ENCODE data around the gene DENND1A. TPM values are rescaled to one million over a fixed set of nuclear protein-coding genes. Genes with fewer than 3 reads are reported as not detected.
A peak's percentile ranks its signal among the peaks of the same experiment; 100 is the strongest.

The DENND1A gene
- total RNA-seq, 6 experiments from 2014 or later: 13.9 to 22.6 (median 16.3) TPM

DNA sequence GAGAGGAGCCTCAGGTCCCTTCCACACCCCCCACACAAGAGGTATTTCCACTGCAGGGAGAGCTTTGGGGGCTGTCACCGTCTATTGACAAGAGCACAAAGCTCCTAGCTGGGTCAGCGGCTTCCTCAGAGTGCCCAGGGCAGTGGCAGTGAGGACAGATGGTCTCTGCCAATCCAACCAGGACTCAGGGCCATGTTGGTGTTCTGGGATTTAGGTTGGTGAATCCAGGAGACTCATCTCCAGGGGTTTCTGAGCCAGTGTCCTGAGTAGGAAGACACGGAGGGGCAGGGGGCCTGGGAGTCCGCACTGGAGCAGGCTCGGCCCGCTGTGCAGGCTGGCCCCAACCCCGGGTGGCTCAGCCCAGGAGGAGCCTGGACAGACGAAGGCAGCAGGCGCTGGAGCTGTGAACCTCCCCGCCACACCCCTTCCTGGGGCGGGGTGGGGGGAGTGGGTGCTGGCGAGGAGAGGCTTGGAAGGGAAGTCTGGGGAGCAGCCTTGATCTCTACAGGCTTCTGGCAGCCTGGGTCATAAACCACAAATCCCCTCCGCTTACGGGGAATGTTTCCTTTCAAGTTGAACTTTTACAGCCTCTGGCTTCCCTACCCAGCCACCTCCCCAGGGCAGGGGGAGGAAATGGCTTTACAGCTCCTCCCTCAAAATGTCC lies 554.3 kb downstream of the DENND1A start:
- no peak overlapping the region for H3K4me3 ChIP-seq
- WGBS (ENCODE audit: insufficient coverage, low coverage, low lambda C conversion rate, missing lambda C conversion rate): 0% methylated on average over 2 of the region's 14 CpGs
- no peak for TF ChIP-seq POLR2A (IDR thresholded peaks at IDR 0.05)
- TF ChIP-seq, protein P1, sequence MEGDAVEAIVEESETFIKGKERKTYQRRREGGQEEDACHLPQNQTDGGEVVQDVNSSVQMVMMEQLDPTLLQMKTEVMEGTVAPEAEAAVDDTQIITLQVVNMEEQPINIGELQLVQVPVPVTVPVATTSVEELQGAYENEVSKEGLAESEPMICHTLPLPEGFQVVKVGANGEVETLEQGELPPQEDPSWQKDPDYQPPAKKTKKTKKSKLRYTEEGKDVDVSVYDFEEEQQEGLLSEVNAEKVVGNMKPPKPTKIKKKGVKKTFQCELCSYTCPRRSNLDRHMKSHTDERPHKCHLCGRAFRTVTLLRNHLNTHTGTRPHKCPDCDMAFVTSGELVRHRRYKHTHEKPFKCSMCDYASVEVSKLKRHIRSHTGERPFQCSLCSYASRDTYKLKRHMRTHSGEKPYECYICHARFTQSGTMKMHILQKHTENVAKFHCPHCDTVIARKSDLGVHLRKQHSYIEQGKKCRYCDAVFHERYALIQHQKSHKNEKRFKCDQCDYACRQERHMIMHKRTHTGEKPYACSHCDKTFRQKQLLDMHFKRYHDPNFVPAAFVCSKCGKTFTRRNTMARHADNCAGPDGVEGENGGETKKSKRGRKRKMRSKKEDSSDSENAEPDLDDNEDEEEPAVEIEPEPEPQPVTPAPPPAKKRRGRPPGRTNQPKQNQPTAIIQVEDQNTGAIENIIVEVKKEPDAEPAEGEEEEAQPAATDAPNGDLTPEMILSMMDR (IDR thresholded peaks at IDR 0.05): no peak
- H3K27ac ChIP-seq: no peak overlapping the region
- H3K4me1 ChIP-seq: no peaks in the 10 kb centered on the region
- ATAC-seq: peak in 3 of 4 donors; percentile 13 to 33 (median 23)
- H3K36me3 ChIP-seq: no peaks in the 10 kb centered on the region
- H3K9me3 ChIP-seq: no peaks in the 10 kb centered on the region
- DNase-seq: no peak
- no peaks in the 10 kb centered on the region for H3K27me3 ChIP-seq
- intact Hi-C loops (cut with DNase I): no loop called here

DNA sequence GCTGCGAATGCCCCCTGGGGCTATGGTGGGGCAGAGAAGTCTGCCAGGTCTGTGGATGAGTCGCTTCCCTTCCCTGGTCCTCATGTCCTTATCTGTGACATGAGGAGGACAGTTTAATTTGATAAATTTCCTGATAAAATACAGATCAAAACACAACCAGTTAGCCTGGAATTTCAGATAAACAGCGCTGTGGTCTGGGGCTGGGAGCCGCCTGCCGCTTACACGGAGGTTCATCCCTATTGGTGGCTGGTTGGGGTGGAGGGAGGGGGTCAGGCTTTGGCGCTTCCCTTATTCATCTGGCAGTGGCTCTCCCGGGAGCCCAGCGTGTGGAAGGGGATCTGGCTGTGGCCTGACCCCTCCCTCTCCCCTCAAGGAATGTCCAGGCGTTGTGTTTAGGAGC lies 556.0 kb downstream of the DENND1A start:
- no peaks in the 10 kb centered on the region for H3K36me3 ChIP-seq
- H3K27ac ChIP-seq: no peak overlapping the region
- TF ChIP-seq, protein P1 (IDR thresholded peaks at IDR 0.05): no peak
- no peak for TF ChIP-seq POLR2A (IDR thresholded peaks at IDR 0.05)
- intact Hi-C loops (cut with DNase I): no loop called here
- H3K9me3 ChIP-seq: no peaks in the 10 kb centered on the region
- no peaks in the 10 kb centered on the region for H3K4me1 ChIP-seq
- H3K27me3 ChIP-seq: no peaks in the 10 kb centered on the region
- no peak for ATAC-seq
- H3K4me3 ChIP-seq: no peak overlapping the region
- WGBS (ENCODE audit: insufficient coverage, low coverage, low lambda C conversion rate, missing lambda C conversion rate): 20% methylated on average over 1 of the region's 10 CpGs
- no peak for DNase-seq

DNA sequence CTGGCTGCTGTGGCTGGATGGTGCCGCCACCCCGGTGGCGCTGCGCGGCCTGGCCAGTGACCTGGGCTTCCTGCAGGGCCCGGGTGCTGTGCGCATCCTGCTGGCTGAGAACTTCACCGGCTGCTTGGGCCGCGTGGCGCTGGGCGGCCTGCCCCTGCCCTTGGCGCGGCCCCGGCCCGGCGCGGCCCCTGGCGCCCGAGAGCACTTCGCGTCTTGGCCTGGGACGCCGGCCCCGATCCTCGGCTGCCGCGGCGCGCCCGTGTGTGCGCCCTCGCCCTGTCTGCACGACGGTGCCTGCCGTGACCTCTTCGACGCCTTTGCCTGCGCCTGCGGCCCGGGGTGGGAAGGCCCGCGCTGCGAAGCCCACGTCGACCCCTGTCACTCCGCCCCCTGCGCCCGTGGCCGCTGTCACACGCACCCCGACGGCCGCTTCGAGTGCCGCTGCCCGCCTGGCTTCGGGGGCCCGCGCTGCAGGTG lies 556.4 kb downstream of the DENND1A start:
- Histone ChIP-seq H3K9me3 (no peaks in the 10 kb centered on the region), H3K36me3 (no peaks in the 10 kb centered on the region), H3K4me3 (no peak overlapping the region), H3K4me1 (no peaks in the 10 kb centered on the region), H3K27ac (no peak overlapping the region), H3K27me3 (no peaks in the 10 kb centered on the region)
- TF ChIP-seq, protein P1 (IDR thresholded peaks at IDR 0.05): no peak
- TF ChIP-seq POLR2A (IDR thresholded peaks at IDR 0.05): no peak
- ATAC-seq: no peak
- DNase-seq: no peak
- WGBS (ENCODE audit: insufficient coverage, low coverage, low lambda C conversion rate, missing lambda C conversion rate): 0% methylated on average over 5 of the region's 60 CpGs
- intact Hi-C loops (cut with DNase I): no loop called here

DNA sequence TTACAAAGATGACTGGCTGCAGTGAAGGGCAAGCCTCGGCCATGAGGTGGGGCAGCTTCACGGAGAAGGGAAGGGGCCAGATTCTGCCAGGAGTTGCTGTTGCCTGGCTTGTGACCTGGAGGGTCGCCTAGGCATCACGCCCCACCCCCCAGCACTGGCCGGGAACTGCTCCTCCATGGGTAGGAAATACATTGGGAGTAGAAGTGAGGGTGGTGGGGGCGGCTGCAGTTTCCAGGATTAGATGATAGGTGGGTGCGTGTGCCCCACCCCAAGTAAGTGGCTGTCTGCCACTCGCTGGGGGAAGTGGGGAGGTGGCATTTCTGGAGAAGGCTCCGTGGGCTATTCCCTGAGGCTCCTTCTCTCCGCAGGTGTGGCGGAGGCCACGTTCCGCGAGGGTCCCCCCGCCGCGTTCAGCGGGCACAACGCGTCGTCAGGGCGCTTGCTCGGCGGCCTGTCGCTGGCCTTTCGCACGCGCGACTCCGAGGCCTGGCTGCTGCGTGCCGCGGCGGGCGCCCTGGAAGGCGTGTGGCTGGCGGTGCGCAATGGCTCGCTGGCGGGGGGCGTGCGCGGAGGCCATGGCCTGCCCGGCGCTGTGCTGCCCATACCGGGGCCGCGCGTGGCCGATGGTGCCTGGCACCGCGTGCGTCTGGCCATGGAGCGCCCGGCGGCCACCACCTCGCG lies 557.0 kb downstream of the DENND1A start:
- no peaks in the 10 kb centered on the region for H3K4me1 ChIP-seq
- intact Hi-C loops (cut with DNase I): no loop called here
- no peaks in the 10 kb centered on the region for H3K27me3 ChIP-seq
- DNase-seq (no peak), ATAC-seq (no peak)
- 44% methylated on average over 2 of the region's 58 CpGs for WGBS (ENCODE audit: insufficient coverage, low coverage, low lambda C conversion rate, missing lambda C conversion rate)
- no peaks in the 10 kb centered on the region for H3K9me3 ChIP-seq
- H3K4me3 ChIP-seq: no peak overlapping the region
- TF ChIP-seq, protein P1 (IDR thresholded peaks at IDR 0.05): no peak
- no peak for TF ChIP-seq POLR2A (IDR thresholded peaks at IDR 0.05)
- no peak overlapping the region for H3K27ac ChIP-seq
- H3K36me3 ChIP-seq: no peaks in the 10 kb centered on the region

All from right lobe of liver (tissue), 6 donors.